Muscle layer of colon (tissue), 2 donors: Measurements from ENCODE around the gene FRMD3.
"Not testable (repeated sequence)": the region's sequence is repeated elsewhere in the genome, so short reads cannot be mapped to it uniquely, and the experiment has no call there.

Experiments
- H3K27ac ChIP-seq: one replicate; pipeline ENCODE4 v1.7.0; 2013; ENCODE audit warnings: low read depth, mild to moderate bottlenecking, low read length, moderate library complexity
- H3K27me3 ChIP-seq, 2 donors: one replicate each; pipeline ENCODE4 v1.7.0; 2013; ENCODE audit warnings: low read length in 2 of 2, mild to moderate bottlenecking in 2 of 2; ENCODE audit not compliant: insufficient read depth in 2 of 2, control insufficient read depth in 1 of 2
- H3K36me3 ChIP-seq: one replicate; pipeline ENCODE4 v1.7.0; 2013; ENCODE audit warnings: mild to moderate bottlenecking, low read length; ENCODE audit not compliant: insufficient read depth
- H3K4me1 ChIP-seq: one replicate; pipeline ENCODE4 v1.7.0; 2013; ENCODE audit warnings: mild to moderate bottlenecking, low read length; ENCODE audit not compliant: insufficient read depth
- H3K4me3 ChIP-seq, 2 donors: one replicate each; pipeline ENCODE4 v1.7.0; 2013; ENCODE audit warnings: low read length in 2 of 2, low read depth in 1 of 2, mild to moderate bottlenecking in 1 of 2, moderate library complexity in 1 of 2
- H3K9ac ChIP-seq: one replicate; pipeline ENCODE4 v1.7.0; 2013; ENCODE audit warnings: low read length
- H3K9me3 ChIP-seq: one replicate; pipeline ENCODE4 v1.7.0; 2013; ENCODE audit warnings: mild to moderate bottlenecking, low read length
- donor health status: abdominal sarcoma.
- donor health status: Adenocarcinoma of cecum.

The FRMD3 gene

DNA sequence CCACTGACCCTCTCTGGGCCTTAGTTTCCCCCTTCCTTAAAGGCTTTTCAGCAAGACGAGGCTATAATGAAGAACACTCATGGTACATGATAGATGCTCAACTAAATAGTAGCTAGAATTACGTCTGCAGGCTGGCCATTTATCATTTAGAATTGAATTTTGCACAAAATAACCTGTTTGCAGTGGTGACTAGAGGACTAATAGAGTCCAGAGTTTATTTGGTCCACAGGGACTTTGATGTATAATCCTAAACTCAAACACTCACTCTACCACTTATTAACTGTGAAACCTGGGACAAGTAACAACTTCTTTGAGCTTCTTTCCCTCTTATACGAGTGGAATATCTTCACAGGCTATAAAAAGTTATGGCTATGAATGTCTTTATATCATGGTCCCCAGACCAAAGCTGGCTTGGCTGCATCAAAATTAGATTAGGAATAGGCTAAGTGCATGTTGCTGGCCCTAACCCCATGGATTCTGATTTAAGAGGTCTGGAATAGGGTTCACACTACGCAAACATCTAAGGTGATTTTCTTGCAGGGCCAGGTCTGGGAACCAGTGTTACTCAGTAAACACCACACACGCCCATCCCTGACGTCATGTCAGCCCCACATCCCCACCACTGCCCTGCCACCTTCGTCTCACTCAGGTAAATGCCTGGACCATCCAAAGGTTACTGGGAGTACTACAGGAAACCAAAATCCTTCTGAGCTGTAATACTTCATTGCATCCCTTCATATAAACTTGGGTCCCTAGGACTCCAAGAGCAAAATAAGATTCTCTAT lies 150.6 kb downstream of the FRMD3 start:
- peaks cover 4% of the 10 kb centered on the region for H3K9me3 ChIP-seq
- no peaks in the 10 kb centered on the region for H3K36me3 ChIP-seq
- H3K9ac ChIP-seq: no peak overlapping the region
- no peaks in the 10 kb centered on the region for H3K4me1 ChIP-seq
- no peaks in the 10 kb centered on the region for H3K27me3 ChIP-seq
- no peak overlapping the region for H3K27ac ChIP-seq
- no peak overlapping the region for H3K4me3 ChIP-seq

DNA sequence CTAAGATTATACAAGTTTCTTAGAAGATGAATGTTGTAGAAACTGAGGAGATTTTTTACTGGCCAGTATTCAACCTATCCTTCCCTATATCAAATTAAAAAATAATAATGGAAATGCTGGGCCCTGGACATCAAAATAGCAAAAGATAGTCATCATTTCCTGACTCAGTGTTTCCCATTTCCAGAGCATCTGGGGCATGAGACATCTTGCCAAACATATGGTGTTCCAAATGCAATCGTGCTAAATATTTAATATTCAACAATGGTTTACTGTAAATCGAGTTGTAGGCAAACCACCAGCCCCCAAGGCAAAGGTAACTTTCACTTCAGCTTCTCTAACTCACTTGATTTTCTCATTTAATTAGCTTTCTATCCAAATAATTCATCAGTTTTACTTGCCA lies 152.9 kb downstream of the FRMD3 start:
- H3K27ac ChIP-seq: no peak overlapping the region
- H3K4me1 ChIP-seq: no peaks in the 10 kb centered on the region
- H3K9ac ChIP-seq: no peak overlapping the region
- no peak overlapping the region for H3K4me3 ChIP-seq
- H3K9me3 ChIP-seq: peaks cover 4% of the 10 kb centered on the region
- H3K27me3 ChIP-seq: no peaks in the 10 kb centered on the region
- H3K36me3 ChIP-seq: no peaks in the 10 kb centered on the region

GRCh38 chr9:83384214-83384613 lies 154.0 kb downstream of the FRMD3 start:
- no peak overlapping the region for H3K9ac ChIP-seq
- H3K27me3 ChIP-seq: no peaks in the 10 kb centered on the region
- no peaks in the 10 kb centered on the region for H3K4me1 ChIP-seq
- peaks cover 4% of the 10 kb centered on the region for H3K9me3 ChIP-seq
- no peak overlapping the region for H3K27ac ChIP-seq
- H3K4me3 ChIP-seq: no peak overlapping the region
- no peaks in the 10 kb centered on the region for H3K36me3 ChIP-seq

DNA sequence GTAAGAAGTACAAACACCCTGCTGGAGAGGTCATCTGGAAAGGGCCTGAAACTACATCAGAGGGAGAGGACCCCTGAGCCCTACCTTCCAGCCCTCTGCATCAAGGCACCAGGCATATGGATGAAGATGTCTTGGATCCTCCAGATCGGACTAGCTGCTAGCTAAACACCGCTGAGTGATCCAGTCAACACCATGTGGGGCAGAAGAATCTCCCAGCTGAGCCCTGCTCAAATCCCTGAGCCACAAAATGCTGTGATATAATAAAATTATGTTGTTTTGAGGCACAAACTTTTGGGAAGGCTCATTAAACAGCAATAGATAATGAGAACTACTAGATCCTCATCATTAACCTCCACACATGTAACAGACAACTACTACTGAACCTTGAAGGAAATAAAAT lies 155.2 kb downstream of the FRMD3 start:
- H3K9me3 ChIP-seq: peaks cover 4% of the 10 kb centered on the region
- H3K4me1 ChIP-seq: no peaks in the 10 kb centered on the region
- H3K27me3 ChIP-seq: no peaks in the 10 kb centered on the region
- H3K27ac ChIP-seq: no peak overlapping the region
- no peaks in the 10 kb centered on the region for H3K36me3 ChIP-seq
- no peak overlapping the region for H3K9ac ChIP-seq
- no peak overlapping the region for H3K4me3 ChIP-seq

- H3K4me3 ChIP-seq: no peak overlapping the region
- H3K4me1 ChIP-seq: no peaks in the 10 kb centered on the region
- no peaks in the 10 kb centered on the region for H3K36me3 ChIP-seq
- no peak overlapping the region for H3K9ac ChIP-seq
- no peaks in the 10 kb centered on the region for H3K27me3 ChIP-seq
- peaks cover 4% of the 10 kb centered on the region for H3K9me3 ChIP-seq
- H3K27ac ChIP-seq: no peak overlapping the region
These were observed 155.8 kb downstream of the FRMD3 start for GRCh38 chr9:83382421-83382820.

DNA sequence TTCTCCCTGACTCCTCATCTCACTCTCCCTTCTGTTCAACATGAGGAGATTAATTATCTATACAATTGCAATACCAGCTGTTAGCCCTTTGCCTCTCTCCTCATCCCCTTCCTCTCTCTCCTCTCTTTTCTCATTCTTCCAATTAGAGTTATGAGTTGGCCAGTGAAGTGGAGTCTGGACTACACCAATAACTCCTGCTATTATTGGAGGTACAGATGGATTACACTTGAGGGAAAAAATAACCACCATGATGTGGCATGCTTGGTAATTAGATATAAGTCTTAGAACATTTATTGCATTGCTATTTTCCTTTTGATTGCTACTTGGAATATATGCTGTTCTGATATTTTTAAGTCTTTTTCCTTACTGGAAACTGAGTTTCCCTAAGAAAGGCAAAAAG lies 159.2 kb downstream of the FRMD3 start:
- H3K9ac ChIP-seq: no peak overlapping the region
- no peak overlapping the region for H3K27ac ChIP-seq
- H3K4me1 ChIP-seq: no peaks in the 10 kb centered on the region
- no peaks in the 10 kb centered on the region for H3K36me3 ChIP-seq
- H3K4me3 ChIP-seq: no peak overlapping the region
- peaks cover 4% of the 10 kb centered on the region for H3K9me3 ChIP-seq
- no peaks in the 10 kb centered on the region for H3K27me3 ChIP-seq

- no peaks in the 10 kb centered on the region for H3K27me3 ChIP-seq
- H3K4me3 ChIP-seq: no peak overlapping the region
- H3K4me1 ChIP-seq: no peaks in the 10 kb centered on the region
- H3K27ac ChIP-seq: no peak overlapping the region
- no peak overlapping the region for H3K9ac ChIP-seq
- H3K36me3 ChIP-seq: no peaks in the 10 kb centered on the region
- no peaks in the 10 kb centered on the region for H3K9me3 ChIP-seq
These were observed 165.2 kb downstream of the FRMD3 start for GRCh38 chr9:83372957-83373356.

DNA sequence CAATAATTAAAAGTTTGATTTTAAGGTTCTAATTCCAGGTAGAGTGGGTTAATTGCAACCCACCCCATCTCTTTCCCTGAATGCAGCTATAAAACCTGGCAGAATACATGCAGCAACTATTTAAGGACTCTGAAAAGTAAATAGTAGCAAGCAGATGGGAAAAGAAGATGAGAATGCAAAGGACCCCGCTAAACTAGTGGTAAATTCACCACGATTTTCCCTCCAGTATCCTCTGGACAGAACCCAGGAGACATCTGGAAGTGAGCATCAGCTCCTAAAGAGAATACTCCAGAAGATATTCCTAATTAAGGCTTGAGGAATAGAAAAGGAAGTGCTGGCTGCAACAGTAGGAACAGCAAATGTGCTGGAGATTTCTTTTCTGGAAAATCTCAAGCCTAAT lies 170.9 kb downstream of the FRMD3 start:
- Histone ChIP-seq H3K9me3 (no peaks in the 10 kb centered on the region), H3K9ac (no peak overlapping the region), H3K27ac (no peak overlapping the region), H3K36me3 (no peaks in the 10 kb centered on the region), H3K27me3 (no peaks in the 10 kb centered on the region), H3K4me1 (no peaks in the 10 kb centered on the region), H3K4me3 (no peak overlapping the region)

DNA sequence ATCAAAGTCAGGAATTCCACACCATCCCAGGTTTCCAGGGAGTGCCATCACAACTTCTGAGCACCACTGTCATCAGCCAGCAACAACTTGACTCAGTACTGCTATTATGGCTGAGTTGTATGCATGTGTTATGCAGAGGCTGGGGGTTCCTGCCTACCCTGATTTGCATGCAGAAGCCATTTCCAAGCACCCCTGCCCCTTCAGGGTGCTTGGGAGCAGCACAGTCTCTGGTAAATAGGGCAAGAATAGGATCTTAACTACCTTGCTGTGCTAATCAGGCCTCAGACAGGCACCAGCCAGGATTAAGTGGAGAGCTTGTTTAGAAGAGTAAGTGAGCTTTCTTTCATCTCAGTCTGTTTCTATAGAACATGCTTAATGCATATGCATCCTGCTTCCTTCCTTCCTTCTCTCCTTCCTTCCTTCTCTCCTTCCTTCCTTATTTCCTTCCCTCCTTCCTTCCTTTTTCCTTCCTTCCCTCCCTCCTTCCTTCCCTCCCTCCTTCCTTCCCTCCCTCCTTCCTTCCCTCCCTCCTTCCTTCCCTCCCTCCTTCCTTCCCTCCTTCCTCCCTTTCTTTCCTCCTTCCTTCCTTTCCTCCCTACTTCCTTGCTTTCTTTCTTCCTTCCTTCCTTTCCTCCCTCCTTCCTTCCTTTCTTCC lies 175.7 kb downstream of the FRMD3 start:
- H3K27ac ChIP-seq: no peak overlapping the region
- H3K36me3 ChIP-seq: no peaks in the 10 kb centered on the region
- no peak overlapping the region for H3K4me3 ChIP-seq
- no peaks in the 10 kb centered on the region for H3K4me1 ChIP-seq
- no peaks in the 10 kb centered on the region for H3K27me3 ChIP-seq
- H3K9me3 ChIP-seq: no peaks in the 10 kb centered on the region
- H3K9ac ChIP-seq: no peak overlapping the region

DNA sequence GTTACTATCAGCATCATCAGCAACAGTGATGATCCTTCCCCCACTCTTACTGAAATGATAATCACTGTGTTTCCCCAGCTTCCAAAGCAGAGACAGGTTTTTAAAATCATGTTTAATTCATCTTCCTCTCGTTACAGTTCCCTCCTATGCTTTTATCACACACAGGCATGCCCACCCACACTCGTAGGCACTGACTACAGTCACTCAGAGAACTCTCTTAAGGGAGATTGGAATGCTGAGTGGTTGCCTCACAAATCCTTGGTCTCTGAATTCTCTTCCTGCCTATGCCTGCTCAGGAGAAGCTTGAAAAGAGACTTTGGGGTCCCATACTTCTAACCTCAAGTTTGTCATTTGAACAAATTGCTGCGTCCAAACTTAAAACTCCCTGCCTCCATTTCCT lies 179.2 kb downstream of the FRMD3 start:
- no peak overlapping the region for H3K9ac ChIP-seq
- no peaks in the 10 kb centered on the region for H3K27me3 ChIP-seq
- no peaks in the 10 kb centered on the region for H3K9me3 ChIP-seq
- no peak overlapping the region for H3K27ac ChIP-seq
- H3K36me3 ChIP-seq: no peaks in the 10 kb centered on the region
- H3K4me3 ChIP-seq: no peak overlapping the region
- H3K4me1 ChIP-seq: no peaks in the 10 kb centered on the region

- not testable (repeated sequence) for H3K27me3 ChIP-seq, H3K9me3 ChIP-seq, H3K36me3 ChIP-seq, H3K9ac ChIP-seq, H3K4me3 ChIP-seq, H3K27ac ChIP-seq, H3K4me1 ChIP-seq
These were observed 179.7 kb downstream of the FRMD3 start for GRCh38 chr9:83358493-83358892.

GRCh38 chr9:83355729-83356151 lies 182.5 kb downstream of the FRMD3 start:
- Histone ChIP-seq H3K4me1 (no peaks in the 10 kb centered on the region), H3K9me3 (no peaks in the 10 kb centered on the region), H3K4me3 (no peak overlapping the region), H3K27ac (no peak overlapping the region), H3K9ac (no peak overlapping the region), H3K27me3 (no peaks in the 10 kb centered on the region), H3K36me3 (no peaks in the 10 kb centered on the region)
